Activated CD4-positive, alpha-beta T cell treated with anti-CD3 and anti-CD28 coated beads, Interleukin-10, Interleukin-2, amounts not matched to agents 100 ng/mL and 50 ng/mL, durations not matched to agents 16 hours and 8 hours (primary cell): ENCODE measurements around the gene ITPR2.

ENCODE experiments used
- DNase-seq: peaks from one replicate; pipeline ENCODE4 v3.0.0-alpha.2; 2020

ITPR2 gene

GRCh38 chr12:26821212-26821701 lies 11.7 kb downstream of the ITPR2 start:
- no peak for DNase-seq

GRCh38 chr12:26818636-26819035 lies 14.4 kb downstream of the ITPR2 start:
- no peak for DNase-seq

- DNase-seq, result no peak
Observed at GRCh38 chr12:26818201-26818600, 14.8 kb downstream of the ITPR2 start.

- no peak for DNase-seq
Observed at GRCh38 chr12:26817183-26817591, 15.8 kb downstream of the ITPR2 start.

GRCh38 chr12:26813812-26814211 lies 19.2 kb downstream of the ITPR2 start:
- DNase-seq, result no peak

GRCh38 chr12:26810330-26810729 lies 22.7 kb downstream of the ITPR2 start:
- DNase-seq, result no peak

GRCh38 chr12:26809611-26810285 lies 23.2 kb downstream of the ITPR2 start:
- no peak for DNase-seq

- no peak for DNase-seq
Observed at GRCh38 chr12:26808766-26809476, 24.1 kb downstream of the ITPR2 start.

- DNase-seq, result no peak
Observed at GRCh38 chr12:26807292-26807691, 25.7 kb downstream of the ITPR2 start.

- no peak for DNase-seq
Observed at GRCh38 chr12:26806556-26806955, 26.4 kb downstream of the ITPR2 start.

- DNase-seq, result no peak
Observed at GRCh38 chr12:26805401-26805971, 27.5 kb downstream of the ITPR2 start.

- no peak for DNase-seq
Observed at GRCh38 chr12:26803552-26803951, 29.4 kb downstream of the ITPR2 start.

- no peak for DNase-seq
Observed at GRCh38 chr12:26801486-26801885, 31.5 kb downstream of the ITPR2 start.

- DNase-seq, result no peak
Observed at GRCh38 chr12:26800858-26801257, 32.1 kb downstream of the ITPR2 start.

GRCh38 chr12:26800347-26800746 lies 32.6 kb downstream of the ITPR2 start:
- DNase-seq, result no peak

GRCh38 chr12:26799741-26800140 lies 33.3 kb downstream of the ITPR2 start:
- no peak for DNase-seq

- DNase-seq, result no peak
Observed at GRCh38 chr12:26798640-26799039, 34.4 kb downstream of the ITPR2 start.

- no peak for DNase-seq
Observed at GRCh38 chr12:26798023-26798422, 35.0 kb downstream of the ITPR2 start.

GRCh38 chr12:26795910-26796309 lies 37.1 kb downstream of the ITPR2 start:
- DNase-seq, result no peak

GRCh38 chr12:26791301-26791791 lies 41.6 kb downstream of the ITPR2 start:
- no peak for DNase-seq

- no peak for DNase-seq
Observed at GRCh38 chr12:26790645-26790994, 42.4 kb downstream of the ITPR2 start.

- no peak for DNase-seq
Observed at GRCh38 chr12:26789731-26790644, 43.0 kb downstream of the ITPR2 start.
